Measurements from ENCODE around the gene AHNAK.

DNA sequence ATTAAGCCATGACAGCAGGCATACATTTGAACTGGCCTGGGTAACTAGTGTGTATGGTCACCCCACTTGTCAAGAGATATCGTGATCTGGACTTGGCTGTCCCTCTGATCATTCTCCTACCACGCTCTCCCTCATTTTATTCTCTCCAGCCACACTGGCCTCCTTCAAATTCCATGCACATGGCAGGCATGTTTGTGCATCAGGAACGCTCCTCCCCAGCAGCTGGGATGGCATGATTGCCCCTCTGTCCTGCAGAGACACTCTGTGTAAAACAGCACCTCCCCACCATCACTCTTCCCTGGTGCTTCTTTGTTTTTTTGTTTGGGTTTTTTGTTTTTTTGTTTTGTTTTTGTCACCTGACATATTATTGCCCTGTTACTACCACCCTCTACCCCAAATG is 159.2 kb downstream of the AHNAK start:
- TF ChIP-seq POLR2A (IDR thresholded peaks at IDR 0.05) = no peak
- TF ChIP-seq, protein P1, sequence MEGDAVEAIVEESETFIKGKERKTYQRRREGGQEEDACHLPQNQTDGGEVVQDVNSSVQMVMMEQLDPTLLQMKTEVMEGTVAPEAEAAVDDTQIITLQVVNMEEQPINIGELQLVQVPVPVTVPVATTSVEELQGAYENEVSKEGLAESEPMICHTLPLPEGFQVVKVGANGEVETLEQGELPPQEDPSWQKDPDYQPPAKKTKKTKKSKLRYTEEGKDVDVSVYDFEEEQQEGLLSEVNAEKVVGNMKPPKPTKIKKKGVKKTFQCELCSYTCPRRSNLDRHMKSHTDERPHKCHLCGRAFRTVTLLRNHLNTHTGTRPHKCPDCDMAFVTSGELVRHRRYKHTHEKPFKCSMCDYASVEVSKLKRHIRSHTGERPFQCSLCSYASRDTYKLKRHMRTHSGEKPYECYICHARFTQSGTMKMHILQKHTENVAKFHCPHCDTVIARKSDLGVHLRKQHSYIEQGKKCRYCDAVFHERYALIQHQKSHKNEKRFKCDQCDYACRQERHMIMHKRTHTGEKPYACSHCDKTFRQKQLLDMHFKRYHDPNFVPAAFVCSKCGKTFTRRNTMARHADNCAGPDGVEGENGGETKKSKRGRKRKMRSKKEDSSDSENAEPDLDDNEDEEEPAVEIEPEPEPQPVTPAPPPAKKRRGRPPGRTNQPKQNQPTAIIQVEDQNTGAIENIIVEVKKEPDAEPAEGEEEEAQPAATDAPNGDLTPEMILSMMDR (IDR thresholded peaks at IDR 0.05) = no peak

Data from Peyer's patch (tissue), 4 donors.